Astrocyte (in vitro differentiated cells and primary cell): ENCODE measurements around the gene TNRC6A.

ENCODE experiments used
- EZH2 ChIP-seq: IDR thresholded peaks from 2 replicates; pipeline ENCODE4 v1.6.1; 2012; ENCODE audit warnings: mild to moderate bottlenecking, low read length, inconsistent platforms; ENCODE audit not compliant: insufficient read depth
- TF ChIP-seq, protein P1 (sequence below): IDR thresholded peaks from 2 replicates; pipeline ENCODE4 v1.5.1; 2011; ENCODE audit warnings: low read depth, mild to moderate bottlenecking, inconsistent platforms, low read length, moderate library complexity; ENCODE audit not compliant: insufficient read depth

DNA sequence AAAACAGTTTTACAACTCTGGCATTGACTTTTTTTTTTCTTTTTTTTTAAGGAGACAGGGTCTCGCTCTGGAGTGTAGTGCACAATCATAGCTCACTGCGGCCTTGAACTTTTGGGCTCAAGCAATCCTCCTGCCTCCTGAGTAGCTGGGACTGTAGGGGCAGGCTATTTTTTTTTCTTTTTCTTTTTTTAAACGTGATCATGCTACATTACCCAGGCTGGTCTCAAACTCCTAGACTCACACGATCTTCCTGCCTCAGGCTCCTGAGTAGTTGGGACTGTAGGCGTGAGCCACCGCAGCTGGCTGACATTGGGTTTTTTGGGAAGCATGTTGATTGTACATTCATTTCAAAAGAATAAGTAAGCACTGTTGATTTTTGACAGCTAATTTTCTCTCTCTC is 32.1 kb downstream of the TNRC6A start:
- TF ChIP-seq, protein P1, sequence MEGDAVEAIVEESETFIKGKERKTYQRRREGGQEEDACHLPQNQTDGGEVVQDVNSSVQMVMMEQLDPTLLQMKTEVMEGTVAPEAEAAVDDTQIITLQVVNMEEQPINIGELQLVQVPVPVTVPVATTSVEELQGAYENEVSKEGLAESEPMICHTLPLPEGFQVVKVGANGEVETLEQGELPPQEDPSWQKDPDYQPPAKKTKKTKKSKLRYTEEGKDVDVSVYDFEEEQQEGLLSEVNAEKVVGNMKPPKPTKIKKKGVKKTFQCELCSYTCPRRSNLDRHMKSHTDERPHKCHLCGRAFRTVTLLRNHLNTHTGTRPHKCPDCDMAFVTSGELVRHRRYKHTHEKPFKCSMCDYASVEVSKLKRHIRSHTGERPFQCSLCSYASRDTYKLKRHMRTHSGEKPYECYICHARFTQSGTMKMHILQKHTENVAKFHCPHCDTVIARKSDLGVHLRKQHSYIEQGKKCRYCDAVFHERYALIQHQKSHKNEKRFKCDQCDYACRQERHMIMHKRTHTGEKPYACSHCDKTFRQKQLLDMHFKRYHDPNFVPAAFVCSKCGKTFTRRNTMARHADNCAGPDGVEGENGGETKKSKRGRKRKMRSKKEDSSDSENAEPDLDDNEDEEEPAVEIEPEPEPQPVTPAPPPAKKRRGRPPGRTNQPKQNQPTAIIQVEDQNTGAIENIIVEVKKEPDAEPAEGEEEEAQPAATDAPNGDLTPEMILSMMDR, result no peak
- TF ChIP-seq EZH2, result no peak
